HCT116 (cell line): ENCODE data around the gene STPG1. TPM values are rescaled to one million over a fixed set of nuclear protein-coding genes. Genes with fewer than 3 reads are reported as not detected.

Source experiments
- ATAC-seq: fragments of 200-7000 bp; cut with Tn5 transposase; 2 replicates; pipeline ENCODE4 v1.9.1; 2020; ENCODE audit warnings: mild to moderate bottlenecking, moderate library complexity
- BruUV-seq: library from RNA; stranded (reverse); fragments of 400-500 nt; replicated peaks from 2 replicates; lab custom pipeline; 2021; lab: Mats Ljungman, UMichigan
- CTCF ChIA-PET: fragments of 300-600 bp; sonication (Branson Sonifier 250); formaldehyde crosslinking; loops from one replicate; lab custom pipeline; 2021; ENCODE audit warnings: antibody characterized with exemption; lab: Charles Lee
- POLR2A ChIA-PET: fragments of 300-600, 350-600 bp; sonication (Branson Sonifier 250); formaldehyde crosslinking; loops from one replicate; lab custom pipeline; 2021; ENCODE audit warnings: antibody characterized with exemption; lab: Charles Lee
- RAD21 ChIA-PET, 2 experiments: fragments of 300-600 bp; sonication (Branson Sonifier 250); formaldehyde crosslinking; loops; one replicate each; lab custom pipeline; 2023; ENCODE audit warnings: low total read pairs in 2 of 2; ENCODE audit not compliant: uncharacterized antibody in 2 of 2, unreplicated experiment in 2 of 2, low non-redundant PET in 1 of 2; lab: Charles Lee
- DNase-seq: peaks from one replicate; pipeline ENCODE4 v3.0.0-alpha.2; 2010; ENCODE audit warnings: low read depth, low spot score
- H2AFZ ChIP-seq: fragments of 200-600 bp; shearing (Covaris generic), sonication (generic); 2 replicates; pipeline ENCODE4 v1.6.1; 2017; ENCODE audit warnings: low read depth, mixed run types, mixed read lengths, antibody characterized with exemption, low read length; ENCODE audit not compliant: poor library complexity, severe bottlenecking
- H3K27ac ChIP-seq: 2 replicates; pipeline ENCODE4 v1.5.1; 2012; ENCODE audit warnings: low read depth, low read length
- H3K27me3 ChIP-seq: fragments of 200-600 bp; sonication (generic); 2 replicates; pipeline ENCODE4 v1.6.1; 2016; ENCODE audit warnings: mixed run types, low read length, mixed read lengths; ENCODE audit not compliant: insufficient read depth
- H3K36me3 ChIP-seq, 2 experiments: fragments of 200-500 bp in 1 of 2; fragments of 200-600 bp in 1 of 2; sonication (Bioruptor generic) in 1 of 2; sonication (generic) in 1 of 2; 2 replicates each; pipeline versions ENCODE4 v1.5.1 to v1.6.1; 2014 to 2016; ENCODE audit warnings: low read length in 2 of 2, inconsistent platforms in 1 of 2, mixed read lengths in 1 of 2, mixed run types in 1 of 2; ENCODE audit not compliant: insufficient read depth in 2 of 2, control insufficient read depth in 1 of 2
- H3K4me1 ChIP-seq, 2 experiments: fragments of 200-600 bp in 1 of 2; sonication (generic) in 1 of 2; 2 replicates each; pipeline versions ENCODE4 v1.5.1 to v1.6.1; 2012 to 2017; ENCODE audit warnings: low read length in 2 of 2, inconsistent platforms in 1 of 2, mild to moderate bottlenecking in 1 of 2, mixed read lengths in 1 of 2, mixed run types in 1 of 2, moderate library complexity in 1 of 2; ENCODE audit not compliant: insufficient read depth in 2 of 2, control insufficient read depth in 1 of 2
- H3K4me2 ChIP-seq: fragments of 200-600 bp; sonication (generic); 2 replicates; pipeline ENCODE4 v1.6.1; 2017; ENCODE audit warnings: mixed run types, low read length, mixed read lengths
- H3K4me3 ChIP-seq, 2 experiments: fragments of 200-600 bp in 1 of 2; sonication (generic) in 1 of 2; replicated peaks in 1 of 2; 2 replicates each; pipeline ENCODE4 v1.5.1; 2011 to 2016; ENCODE audit warnings: low read length in 2 of 2, control low read depth in 1 of 2, low read depth in 1 of 2, mild to moderate bottlenecking in 1 of 2, mixed read lengths in 1 of 2, mixed run types in 1 of 2
- H3K79me2 ChIP-seq: fragments of 200-600 bp; sonication (generic); 2 replicates; pipeline ENCODE4 v1.6.1; 2017; ENCODE audit warnings: mild to moderate bottlenecking, mixed run types, low read length, moderate library complexity, mixed read lengths; ENCODE audit not compliant: insufficient read depth
- H3K9ac ChIP-seq: fragments of 200-600 bp; sonication (generic); 2 replicates; pipeline ENCODE4 v1.6.1; 2016; ENCODE audit warnings: low read length, mixed read lengths
- H3K9me2 ChIP-seq: fragments of 200-600 bp; sonication (generic), shearing (Covaris generic); 2 replicates; pipeline ENCODE4 v1.6.1; 2017; ENCODE audit warnings: mixed run types, mild to moderate bottlenecking, moderate library complexity; ENCODE audit not compliant: insufficient read depth
- H3K9me3 ChIP-seq, 2 experiments: fragments of 200-500 bp in 1 of 2; fragments of 200-600 bp in 1 of 2; sonication (Bioruptor generic) in 1 of 2; sonication (generic) in 1 of 2; 2 replicates each; pipeline ENCODE4 v1.6.1; 2014 to 2017; ENCODE audit warnings: low read length in 2 of 2, mixed read lengths in 2 of 2, inconsistent platforms in 1 of 2, low read depth in 1 of 2, mild to moderate bottlenecking in 1 of 2, mixed run types in 1 of 2, moderate library complexity in 1 of 2; ENCODE audit not compliant: control insufficient read depth in 1 of 2, insufficient read depth in 1 of 2
- H4K20me1 ChIP-seq: fragments of 200-600 bp; sonication (generic), shearing (Covaris generic); 2 replicates; pipeline ENCODE4 v1.6.1; 2017; ENCODE audit warnings: mixed run types, mild to moderate bottlenecking, moderate library complexity; ENCODE audit not compliant: insufficient read depth
- ATF3 ChIP-seq: IDR thresholded peaks from 2 replicates; pipeline ENCODE4 v1.6.1; 2012
- CEBPB ChIP-seq: IDR thresholded peaks from 2 replicates; pipeline ENCODE4 v1.6.1; 2012; ENCODE audit warnings: low read depth
- EGR1 ChIP-seq: IDR thresholded peaks from 2 replicates; pipeline ENCODE4 v1.6.1; 2012; ENCODE audit warnings: low read depth
- ELF1 ChIP-seq: IDR thresholded peaks from 2 replicates; pipeline ENCODE4 v1.6.1; 2012; ENCODE audit warnings: low read depth, borderline replicate concordance
- FOSL1 ChIP-seq: IDR thresholded peaks from 2 replicates; pipeline ENCODE4 v1.6.1; 2012; ENCODE audit warnings: low read depth
- MAX ChIP-seq: IDR thresholded peaks from 2 replicates; pipeline ENCODE4 v1.6.1; 2012
- POLR2AphosphoS5 ChIP-seq: IDR thresholded peaks from 2 replicates; pipeline ENCODE4 v1.6.1; 2011; ENCODE audit warnings: mild to moderate bottlenecking, low read depth, low read length, moderate library complexity
- RAD21 ChIP-seq: IDR thresholded peaks from 2 replicates; pipeline ENCODE4 v1.6.1; 2012; ENCODE audit warnings: low read depth, mild to moderate bottlenecking
- SIN3A ChIP-seq: IDR thresholded peaks from 2 replicates; pipeline ENCODE4 v1.6.1; 2012; ENCODE audit warnings: low read depth
- SRF ChIP-seq: IDR thresholded peaks from 2 replicates; pipeline ENCODE4 v1.6.1; 2012; ENCODE audit warnings: low read depth
- YY1 ChIP-seq: IDR thresholded peaks from 2 replicates; pipeline ENCODE4 v1.6.1; 2011; ENCODE audit warnings: low read length, low read depth, moderate library complexity, mild to moderate bottlenecking; ENCODE audit not compliant: insufficient replicate concordance; ENCODE audit errors: extremely low read depth
- ZFX ChIP-seq: fragments of 450-650 bp; IDR thresholded peaks from 2 replicates; pipeline ENCODE4 v1.6.1; 2017
- ZNF274 ChIP-seq: fragments of 200-500 bp; sonication (Bioruptor generic); IDR thresholded peaks from 2 replicates; pipeline ENCODE4 v1.6.1; 2014; ENCODE audit warnings: mild to moderate bottlenecking, low read depth, low read length, inconsistent platforms
- intact Hi-C: fragments of 100-400 bp; cut with micrococcal nuclease; formaldehyde crosslinking; loops from 2 replicates; pipeline ENCODE4 v1.10.0; 2022
- total RNA-seq: library from RNA; stranded (reverse); gene quantifications from one replicate; pipeline ENCODE4 v1.2.1, GENCODE V29; 2021; ENCODE audit not compliant: unreplicated experiment

The STPG1 gene
- total RNA-seq, 1 experiment from 2014 or later, result 13.4 TPM

DNA sequence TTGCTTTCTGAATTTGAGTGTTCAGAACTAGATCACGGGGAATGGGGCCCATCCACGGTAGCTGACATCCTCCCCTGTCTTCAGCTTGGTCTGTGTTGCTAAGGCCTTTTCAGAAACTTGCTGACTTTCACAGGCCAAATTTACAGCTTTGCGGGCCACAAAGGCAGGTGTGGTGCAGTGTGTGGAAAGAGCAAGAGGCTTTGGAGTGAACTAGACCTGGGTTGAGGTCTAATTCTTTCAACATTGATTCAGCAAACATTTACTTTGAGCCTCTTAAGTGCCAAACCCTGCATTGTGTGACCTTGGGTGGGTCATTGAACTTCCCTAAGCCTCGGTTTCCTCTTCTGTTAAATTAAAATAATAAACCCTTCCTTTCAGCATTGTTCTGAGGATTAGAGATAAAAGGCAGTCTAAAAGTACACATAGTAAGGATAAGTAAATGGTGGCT lies 24.3 kb downstream of the STPG1 start:
- Histone ChIP-seq H3K9ac (no peak overlapping the region), H3K36me3 (no peaks in the 10 kb centered on the region), H4K20me1 (no peaks in the 10 kb centered on the region), H3K27me3 (no peaks in the 10 kb centered on the region), H3K9me3 (no peaks in the 10 kb centered on the region), H3K4me2 (no peak overlapping the region), H3K9me2 (no peaks in the 10 kb centered on the region), H3K4me3 (no peak overlapping the region), H3K4me1 (peaks cover 8 to 36% of the 10 kb centered on the region in 2 experiments), H3K27ac (no peak overlapping the region), H3K79me2 (no peaks in the 10 kb centered on the region), H2AFZ (no peak overlapping the region)
- no TSS peak for BruUV-seq
- ATAC-seq (no peak), DNase-seq (no peak)
- TF ChIP-seq SRF, result no peak
- no peak for TF ChIP-seq ZFX
- TF ChIP-seq YY1, result no peak
- no peak for TF ChIP-seq CEBPB
- no peak for TF ChIP-seq ZNF274
- TF ChIP-seq ELF1, result no peak
- no peak for TF ChIP-seq RAD21
- no peak for TF ChIP-seq FOSL1
- no peak for TF ChIP-seq MAX
- no peak for TF ChIP-seq EGR1
- TF ChIP-seq POLR2AphosphoS5, result no peak
- TF ChIP-seq SIN3A, result no peak
- TF ChIP-seq ATF3, result no peak
- POLR2A ChIA-PET, result no interaction called here
- CTCF ChIA-PET, result interaction anchor here (1.5 kb wide), 1 partner anchor 187 kb away, joined by 5 read pairs; no protein-coding TSS in a partner anchor
- intact Hi-C loops, result no loop called here
- RAD21 ChIA-PET, result interaction anchor here in 1 of 2 experiments (0.7 kb wide), 1 partner anchor 239 kb away, joined by 3 read pairs; no protein-coding TSS in a partner anchor
